NCI-H1092 (cell line): ENCODE data around the gene PLA2G4A.

Experiments used
- DNase-seq: peaks from one replicate; lab custom pipeline; 2025; lab: John Stamatoyannopoulos, UW

Gene PLA2G4A

GRCh38 chr1:186834399-186834958 lies 5.7 kb downstream of the PLA2G4A start:
- DNase-seq: no peak

GRCh38 chr1:186835448-186835847 lies 6.7 kb downstream of the PLA2G4A start:
- DNase-seq: no peak

DNA sequence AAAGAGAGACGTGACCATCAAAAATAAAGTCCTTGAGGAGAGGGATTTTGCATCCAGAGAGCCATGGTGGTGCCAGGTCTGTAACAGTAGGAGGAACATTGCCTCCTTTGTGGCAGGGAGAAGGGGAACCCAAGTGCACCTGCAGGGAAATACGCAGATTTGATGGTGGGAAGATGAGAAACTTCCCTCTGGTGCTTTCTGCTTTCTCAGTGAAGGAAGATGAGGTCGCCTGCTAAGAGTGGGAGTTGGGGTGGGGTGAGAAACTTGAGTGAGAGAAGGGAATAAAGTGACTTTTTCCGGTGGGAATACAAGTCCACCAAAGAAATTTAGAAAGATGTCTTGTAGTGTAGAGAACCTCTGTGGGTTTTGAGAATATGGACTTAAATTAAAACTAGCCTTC lies 9.1 kb downstream of the PLA2G4A start:
- no peak for DNase-seq

GRCh38 chr1:186838380-186839040 lies 9.8 kb downstream of the PLA2G4A start:
- DNase-seq: no peak

DNA sequence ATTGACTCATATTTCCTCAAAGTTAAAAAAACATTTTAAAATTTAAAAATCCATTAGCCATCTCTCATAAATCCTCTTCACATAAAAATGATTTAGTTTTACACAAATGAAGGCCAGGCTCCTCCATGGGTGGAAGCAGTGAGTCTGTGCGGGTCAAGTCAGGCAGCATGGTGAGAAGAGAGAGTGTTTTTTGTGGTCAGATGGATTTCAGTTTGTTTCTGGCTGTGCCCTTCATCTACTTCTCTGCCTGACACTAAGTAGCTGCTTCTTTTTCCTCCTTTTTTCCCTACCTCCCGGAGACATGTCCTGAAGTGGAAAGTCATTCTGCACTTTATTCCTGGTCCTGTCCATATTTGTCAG lies 10.3 kb downstream of the PLA2G4A start:
- DNase-seq: no peak

GRCh38 chr1:186841599-186841998 lies 12.8 kb downstream of the PLA2G4A start:
- DNase-seq: no peak

GRCh38 chr1:186842547-186842946 lies 13.8 kb downstream of the PLA2G4A start:
- DNase-seq: no peak

DNA sequence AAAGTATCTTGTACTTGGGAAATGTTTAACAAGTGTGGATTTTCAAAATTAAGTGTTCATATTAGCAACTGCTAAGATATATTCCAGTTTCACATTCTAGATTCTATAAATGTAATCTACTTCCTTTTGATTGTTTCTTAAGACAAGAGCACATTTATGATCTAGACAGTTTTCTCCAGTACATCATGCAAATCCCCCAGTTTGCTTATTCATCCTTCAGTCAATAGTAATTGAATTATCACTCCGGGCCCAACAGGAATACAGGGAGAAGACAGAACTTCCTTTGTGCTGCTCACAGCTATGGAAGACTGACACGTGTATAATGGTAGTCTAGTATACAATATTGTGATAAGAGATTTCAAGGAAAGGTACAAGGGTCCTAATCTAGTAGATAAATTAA lies 14.5 kb downstream of the PLA2G4A start:
- no peak for DNase-seq

DNA sequence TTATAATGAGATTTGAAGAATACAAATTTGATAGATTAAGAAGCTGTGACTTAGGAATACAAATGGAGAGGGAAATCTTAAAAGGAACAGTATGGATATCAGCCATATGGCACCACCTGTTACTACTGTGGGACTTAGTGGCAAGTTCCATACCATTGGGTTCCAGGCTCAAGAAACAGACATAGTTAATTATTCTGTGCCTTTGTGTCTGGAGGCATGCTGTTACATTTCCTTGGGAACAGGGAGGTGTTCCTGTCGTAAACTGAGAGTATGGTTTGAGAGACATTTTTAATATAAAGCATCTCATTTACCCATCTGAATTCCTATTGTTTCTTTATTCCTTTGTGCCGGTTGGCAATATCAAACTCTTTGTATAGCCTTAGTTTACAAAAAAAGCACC lies 15.2 kb downstream of the PLA2G4A start:
- DNase-seq: no peak

DNA sequence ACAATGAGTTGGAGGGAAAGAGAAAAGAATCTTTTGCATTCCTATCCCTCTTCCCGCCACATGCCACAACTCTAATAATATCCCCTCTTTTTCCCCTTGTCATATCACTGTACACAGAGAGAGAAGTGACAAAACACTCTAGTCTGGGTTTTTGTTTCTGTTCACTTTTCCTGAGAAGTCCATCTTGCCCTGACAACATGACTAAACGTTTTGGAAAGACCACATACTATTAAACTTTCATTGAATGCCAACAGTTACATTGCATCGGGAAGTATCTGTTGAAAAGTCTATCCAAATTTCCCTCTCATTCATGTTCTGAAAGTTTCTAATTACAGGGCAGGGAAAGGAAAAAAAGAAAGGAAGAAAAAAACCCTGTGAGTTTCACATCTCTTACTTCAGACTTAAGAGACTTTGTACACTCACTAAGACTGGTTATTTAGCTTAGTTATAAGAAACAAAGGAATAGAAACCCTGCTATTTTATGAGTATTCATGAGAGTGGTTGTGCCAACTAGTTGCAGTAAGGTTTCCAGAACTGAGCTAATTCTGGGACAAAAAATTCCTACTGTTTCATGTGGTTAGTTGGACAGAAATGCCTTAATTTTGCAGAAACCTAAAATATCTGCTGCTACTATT lies 16.9 kb downstream of the PLA2G4A start:
- DNase-seq: no peak

DNA sequence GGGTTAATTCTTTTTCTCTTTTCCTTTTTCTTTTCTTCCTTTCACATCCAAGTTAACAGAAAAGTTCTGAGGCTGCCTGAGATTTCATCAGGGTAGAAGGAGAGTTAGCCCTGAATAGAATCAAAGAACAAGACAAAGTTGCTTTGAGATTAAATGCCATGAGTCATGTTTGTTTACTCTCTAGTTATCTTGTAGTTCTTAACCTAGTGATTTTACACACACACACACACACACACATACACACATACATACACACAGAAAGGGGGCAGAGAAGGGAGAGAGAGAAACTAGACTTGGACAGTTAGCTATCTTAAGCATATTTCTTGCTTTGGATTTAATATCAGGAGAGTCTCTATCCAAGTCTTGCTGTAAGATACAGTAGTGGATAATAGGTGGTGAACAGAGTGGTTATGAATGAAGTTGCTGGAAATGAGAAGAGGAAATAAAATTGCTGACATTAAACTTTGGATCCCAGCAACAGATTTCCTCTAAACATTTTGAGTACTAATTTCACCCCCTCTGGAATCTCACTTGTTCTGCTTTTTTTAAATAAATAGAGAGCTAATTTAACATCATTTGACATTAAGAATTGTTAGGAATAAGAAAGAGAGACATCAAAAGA lies 19.9 kb downstream of the PLA2G4A start:
- no peak for DNase-seq

DNA sequence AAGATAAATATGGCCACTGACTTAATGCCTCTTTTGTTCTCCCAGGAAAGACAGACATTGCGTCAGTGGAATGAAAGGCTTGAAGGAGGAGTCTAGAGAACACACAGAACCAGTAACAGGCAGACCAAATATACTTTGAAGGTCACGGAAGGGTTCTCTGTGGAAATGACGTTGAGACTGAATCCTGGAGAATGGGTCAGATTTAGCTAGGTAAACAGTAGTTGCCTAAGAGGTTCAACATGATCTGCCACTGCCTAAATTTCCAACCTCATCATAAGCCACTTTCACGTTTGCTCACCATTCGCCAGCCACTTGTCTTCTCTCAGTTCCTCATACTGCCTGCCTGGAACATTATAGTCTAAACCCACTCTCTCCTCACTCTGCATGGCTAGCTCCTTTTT lies 20.5 kb downstream of the PLA2G4A start:
- DNase-seq: no peak

- DNase-seq: no peak
Observed at GRCh38 chr1:186849826-186850225, 21.1 kb downstream of the PLA2G4A start.

GRCh38 chr1:186854102-186854501 lies 25.4 kb downstream of the PLA2G4A start:
- DNase-seq: no peak

- no peak for DNase-seq
Observed at GRCh38 chr1:186858923-186859322, 30.2 kb downstream of the PLA2G4A start.

- DNase-seq: no peak
Observed at GRCh38 chr1:186859995-186860394, 31.2 kb downstream of the PLA2G4A start.

DNA sequence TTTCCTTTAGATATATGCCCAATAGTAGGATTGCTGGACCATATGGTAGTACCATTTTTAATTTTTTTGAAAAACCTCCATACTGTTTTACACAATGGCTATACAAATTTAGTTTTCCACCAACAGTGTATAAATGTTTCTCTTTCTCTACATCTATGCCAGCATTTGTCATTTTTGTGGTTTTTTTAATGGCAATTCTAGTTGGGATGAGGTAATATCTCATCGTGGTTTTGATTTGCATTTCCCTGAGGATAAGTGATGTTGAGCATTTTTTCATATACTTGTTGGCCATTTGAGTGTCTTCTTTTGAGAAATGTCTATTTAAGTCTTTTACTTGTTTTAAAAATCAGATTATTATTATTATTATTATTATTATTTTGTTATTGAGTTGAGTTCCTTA lies 35.5 kb downstream of the PLA2G4A start:
- no peak for DNase-seq

DNA sequence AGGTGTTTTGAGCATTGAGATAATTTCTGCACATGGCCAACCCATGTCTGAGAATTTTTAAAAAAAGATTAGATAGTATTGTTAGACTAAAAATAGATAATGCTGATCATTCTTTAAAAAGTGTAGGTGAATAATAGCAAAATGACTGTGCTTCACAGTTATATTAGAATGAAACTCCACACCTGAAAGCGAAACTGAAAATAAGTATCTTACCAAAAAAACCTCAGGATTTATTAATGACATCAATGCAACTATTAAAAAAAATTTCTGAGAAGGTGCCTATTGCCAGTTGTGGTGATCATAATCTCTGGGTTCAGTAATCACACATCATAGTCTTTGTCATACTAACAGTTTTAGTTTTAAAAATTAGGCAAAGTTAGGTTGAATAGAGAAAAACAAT lies 36.5 kb downstream of the PLA2G4A start:
- no peak for DNase-seq

DNA sequence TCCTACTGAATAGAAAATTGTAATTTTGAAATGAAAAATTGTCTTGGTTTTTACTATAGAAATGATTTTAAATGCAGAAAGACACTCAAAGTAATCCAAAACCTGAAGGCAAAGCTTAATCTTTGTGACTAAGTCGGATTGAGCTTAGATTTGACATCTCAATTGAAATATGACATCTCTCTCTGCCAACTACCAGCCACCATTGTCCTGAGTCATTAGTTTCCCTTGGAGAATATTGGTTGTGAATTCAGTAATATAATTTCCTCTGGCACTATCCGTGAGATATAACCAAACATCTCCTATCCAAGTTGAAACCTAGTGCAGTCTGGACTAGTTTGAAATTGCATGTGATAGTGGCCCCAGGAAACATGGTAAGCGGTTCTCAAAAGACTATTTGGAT lies 37.1 kb downstream of the PLA2G4A start:
- no peak for DNase-seq

- no peak for DNase-seq
Observed at GRCh38 chr1:186869526-186870228, 40.9 kb downstream of the PLA2G4A start.

- no peak for DNase-seq
Observed at GRCh38 chr1:186871784-186872183, 43.0 kb downstream of the PLA2G4A start.

- DNase-seq: no peak
Observed at GRCh38 chr1:186872291-186872690, 43.5 kb downstream of the PLA2G4A start.

- no peak for DNase-seq
Observed at GRCh38 chr1:186873687-186874086, 44.9 kb downstream of the PLA2G4A start.
